ENCODE results near the gene ZNF280C.

ZNF280C gene

DNA sequence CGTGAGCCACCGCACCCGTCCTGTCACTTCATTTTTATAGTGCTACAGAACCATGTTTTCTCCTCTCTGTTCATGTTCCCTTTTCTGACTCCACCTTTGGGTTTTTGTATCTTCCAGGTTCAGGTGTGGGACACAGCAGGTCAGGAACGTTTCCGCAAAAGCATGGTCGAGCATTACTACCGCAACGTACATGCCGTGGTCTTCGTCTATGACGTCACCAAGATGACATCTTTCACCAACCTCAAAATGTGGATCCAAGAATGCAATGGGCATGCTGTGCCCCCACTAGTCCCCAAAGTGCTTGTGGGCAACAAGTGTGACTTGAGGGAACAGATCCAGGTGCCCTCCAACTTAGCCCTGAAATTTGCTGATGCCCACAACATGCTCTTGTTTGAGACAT is 84.5 kb downstream of the ZNF280C start:
- DNase-seq, result peak in 1 of 10 donors; percentile 53
- intact Hi-C loops (cut with DNase I), result no loop called here

DNA sequence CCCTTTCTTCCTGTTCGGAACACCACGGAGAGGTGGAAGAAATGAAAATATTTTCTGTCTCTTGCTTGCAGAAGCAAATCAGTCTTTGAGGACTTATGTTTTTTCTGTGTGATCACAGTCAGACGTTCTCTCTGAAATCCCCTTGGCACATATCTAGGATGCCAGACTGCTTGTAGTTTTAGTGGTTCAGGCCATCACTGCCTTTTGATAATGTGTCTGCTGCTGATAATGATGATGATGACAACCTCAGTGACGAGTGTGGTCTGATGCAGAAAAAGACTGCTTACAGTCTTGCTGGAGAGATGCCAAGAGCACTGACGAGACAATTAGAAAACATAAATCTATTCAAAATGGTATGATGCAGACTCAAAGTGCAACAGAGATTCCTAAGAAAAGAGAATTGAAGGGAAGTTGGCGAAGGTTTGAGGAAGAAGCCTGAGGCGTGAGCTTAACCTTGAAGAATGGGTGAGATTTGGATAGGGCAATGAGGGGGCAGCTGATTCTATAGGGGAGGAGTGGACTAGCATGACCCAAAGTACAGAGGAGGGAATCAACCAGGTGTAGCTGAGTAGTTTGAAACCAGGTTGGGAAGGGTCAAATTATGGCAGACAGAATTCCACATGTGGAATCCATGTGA is 89.0 kb downstream of the ZNF280C start:
- no peak for DNase-seq
- intact Hi-C loops (cut with DNase I), result no loop called here

DNA sequence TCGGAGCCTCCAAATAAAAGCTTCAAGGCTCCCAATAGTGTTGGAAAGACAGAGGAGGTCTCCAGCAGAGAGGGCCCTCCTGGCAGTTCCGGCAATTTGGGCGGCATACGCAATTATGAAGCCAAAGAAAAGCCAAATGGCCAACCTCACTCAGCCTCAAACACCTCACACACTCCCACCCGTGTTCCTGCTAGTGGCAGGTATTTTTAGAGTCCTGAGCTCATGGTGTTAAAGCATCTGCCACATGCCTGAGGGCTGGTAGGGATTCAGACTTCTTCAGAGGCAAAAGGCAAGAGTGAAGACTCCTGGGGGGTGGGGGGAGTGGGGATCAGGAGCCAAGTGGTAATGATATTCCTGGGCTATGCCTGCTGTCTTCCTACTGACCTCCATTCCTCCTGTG is 89.5 kb downstream of the ZNF280C start:
- intact Hi-C loops (cut with DNase I), result no loop called here
- peak in 5 of 10 donors; percentile 15 to 87 (median 37) for DNase-seq

DNA sequence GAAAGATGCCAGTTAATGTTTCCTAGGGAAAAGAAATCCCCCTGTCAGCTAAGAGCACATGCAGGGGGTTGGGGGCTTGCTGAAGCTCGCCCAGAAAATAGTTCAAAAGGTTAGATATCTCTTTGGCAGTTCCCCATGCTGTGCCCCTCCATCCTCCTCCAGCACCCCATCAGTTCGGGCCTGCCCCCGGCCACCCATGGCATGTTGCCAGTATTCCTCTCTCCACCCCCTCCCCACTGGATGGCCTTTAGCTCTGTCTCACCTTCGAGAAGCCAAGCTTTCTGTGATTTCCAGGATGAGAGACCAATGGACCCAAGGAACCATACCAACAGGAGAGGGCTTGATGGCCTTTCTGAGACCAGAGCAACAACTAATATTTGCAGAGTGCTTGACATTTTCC is 91.8 kb downstream of the ZNF280C start:
- intact Hi-C loops (cut with DNase I), result no loop called here
- DNase-seq, result peak in 1 of 10 donors; percentile 72

DNA sequence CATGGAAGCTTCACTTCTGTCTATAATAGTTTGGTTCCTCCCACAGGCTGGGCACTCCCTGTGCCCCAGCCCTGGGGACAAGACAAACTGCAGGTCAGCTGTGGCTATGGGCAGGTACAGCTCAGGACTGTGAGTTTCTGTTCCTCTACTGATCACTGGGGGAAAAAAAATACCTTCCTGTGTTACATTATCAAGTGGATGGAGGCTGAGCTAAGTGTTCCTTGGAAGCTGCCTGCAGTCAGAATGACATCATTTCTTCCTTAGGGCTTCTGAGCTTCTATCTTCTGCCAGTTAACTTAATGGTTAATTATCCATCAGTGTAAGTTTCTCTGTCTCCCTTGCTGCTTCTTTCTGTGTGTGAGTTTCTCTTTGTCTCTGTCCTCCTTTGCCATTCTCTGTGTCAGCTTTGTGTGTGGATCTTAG is 92.3 kb downstream of the ZNF280C start:
- no peak for DNase-seq
- intact Hi-C loops (cut with DNase I), result no loop called here

DNA sequence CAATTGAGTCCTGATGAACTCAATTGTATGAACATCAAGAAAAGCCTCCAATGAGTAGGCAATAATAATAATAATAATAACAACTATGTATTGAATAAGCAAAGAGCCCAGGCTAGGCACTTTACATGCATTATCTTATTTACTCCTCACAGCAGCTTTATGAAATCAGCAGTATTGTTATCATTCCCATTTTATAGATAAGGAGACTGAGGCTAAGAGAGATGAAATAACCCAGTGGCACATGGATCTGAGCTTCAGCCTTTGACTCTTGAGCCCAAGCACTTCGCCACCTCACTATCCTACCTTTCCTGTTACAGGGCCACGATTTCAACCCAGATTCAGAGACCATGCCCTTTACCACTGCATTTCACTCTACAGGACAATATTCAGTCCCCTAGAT is 93.8 kb downstream of the ZNF280C start:
- DNase-seq, result peak in 1 of 10 donors; percentile 12
- intact Hi-C loops (cut with DNase I), result no loop called here

DNA sequence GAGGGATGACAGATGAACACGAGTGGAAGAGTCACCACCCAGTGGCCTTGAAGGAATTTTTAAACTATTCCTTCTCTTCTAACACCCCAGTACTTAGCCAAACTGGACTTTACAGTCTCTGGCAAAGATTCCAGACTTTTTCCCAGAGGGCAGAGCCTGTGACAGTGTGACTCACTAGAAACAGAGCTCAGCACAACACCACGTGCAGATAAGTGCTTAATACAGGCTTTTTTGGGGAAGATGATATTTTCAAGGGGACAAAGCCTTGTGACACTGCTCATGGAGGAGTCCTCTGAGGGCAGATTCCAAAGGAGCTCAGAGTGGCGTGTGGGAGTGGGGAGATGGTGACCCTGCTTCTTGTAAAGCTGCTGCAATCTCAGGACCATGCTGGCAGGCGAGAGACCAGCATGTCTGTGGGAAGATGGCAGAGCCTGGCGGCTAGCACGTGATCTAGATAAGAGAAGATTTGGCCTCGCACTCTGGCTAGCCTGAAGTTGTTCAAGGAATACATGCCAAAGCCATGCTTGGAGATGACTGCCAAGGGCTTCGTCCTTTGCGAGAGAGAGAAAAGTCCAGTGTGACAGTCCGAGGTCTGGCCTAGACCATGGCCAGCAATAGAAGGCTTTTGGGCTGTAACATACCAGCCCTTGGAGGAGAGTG is 94.5 kb downstream of the ZNF280C start:
- intact Hi-C loops (cut with DNase I), result no loop called here

DNA sequence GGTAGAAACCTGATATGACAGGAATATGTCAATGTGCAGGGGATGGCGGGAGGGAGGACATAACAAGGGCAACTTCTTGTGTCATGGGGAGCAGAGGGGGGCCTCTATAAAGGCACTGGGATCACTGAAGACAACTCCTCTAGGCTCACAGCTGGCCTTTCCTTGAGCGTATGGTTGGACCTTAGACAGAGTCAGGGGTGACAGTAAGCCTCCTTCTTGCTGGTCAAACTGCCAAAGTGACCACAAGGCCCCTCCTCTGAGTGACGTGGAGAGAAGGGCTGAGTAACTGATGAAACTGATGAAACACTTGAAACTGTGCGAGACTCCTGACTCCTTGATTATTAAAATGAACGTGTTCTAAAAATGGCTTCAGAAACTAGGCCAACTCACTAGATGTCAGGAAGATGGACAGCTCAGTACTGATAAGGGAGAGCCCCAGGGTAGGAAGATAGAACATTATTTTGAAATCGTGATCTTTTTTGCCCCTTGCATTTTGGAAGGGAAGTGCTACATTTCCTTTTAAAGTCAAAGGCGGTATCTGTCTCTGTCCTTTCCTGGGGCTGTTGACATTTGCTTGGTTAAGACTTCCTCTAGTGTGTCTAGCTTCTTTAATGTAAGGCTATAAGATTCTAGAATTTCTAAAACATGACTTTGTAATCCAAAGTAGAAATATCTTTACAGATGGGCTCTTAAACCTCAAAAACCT is 95.4 kb downstream of the ZNF280C start:
- peak in 3 of 10 donors; percentile 15 to 72 (median 48) for DNase-seq
- intact Hi-C loops (cut with DNase I), result no loop called here

More for the DNA sequence above, 94.5 kb downstream of the ZNF280C start:
- DNase-seq, result peak in 2 of 10 donors; percentile 11 to 81

DNA sequence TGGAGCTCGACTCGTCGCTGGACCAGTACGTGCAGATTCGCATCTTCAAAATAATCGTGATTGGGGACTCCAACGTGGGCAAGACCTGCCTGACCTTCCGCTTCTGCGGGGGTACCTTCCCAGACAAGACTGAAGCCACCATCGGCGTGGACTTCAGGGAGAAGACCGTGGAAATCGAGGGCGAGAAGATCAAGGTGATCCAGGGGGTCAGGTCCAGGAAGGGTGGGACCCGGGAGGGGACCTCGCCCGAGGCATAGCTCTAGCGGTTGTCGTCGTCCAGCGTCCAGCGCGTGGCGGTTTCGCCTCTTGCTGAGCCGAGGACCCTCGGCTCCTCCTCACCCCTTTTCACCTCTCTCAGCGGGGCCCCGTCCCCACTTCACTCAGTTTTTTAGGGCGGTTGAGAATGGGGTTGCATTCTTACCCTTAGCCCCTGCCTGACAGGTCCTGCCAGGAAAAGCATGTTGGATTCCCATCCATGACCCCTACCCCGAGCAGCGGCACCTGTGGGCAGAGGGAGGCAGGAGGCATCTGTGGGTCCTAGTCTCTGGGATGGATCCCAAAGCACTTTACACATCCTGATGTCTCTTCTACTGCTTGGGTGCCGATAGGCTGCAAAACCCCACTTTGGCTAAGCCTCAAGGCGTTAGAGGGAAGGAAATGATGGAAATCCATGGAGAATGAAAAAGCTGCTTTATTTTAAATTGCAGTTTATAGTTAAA is 96.4 kb downstream of the ZNF280C start:
- DNase-seq, result peak in 2 of 10 donors; percentile 12 to 87
- intact Hi-C loops (cut with DNase I), result no loop called here

DNA sequence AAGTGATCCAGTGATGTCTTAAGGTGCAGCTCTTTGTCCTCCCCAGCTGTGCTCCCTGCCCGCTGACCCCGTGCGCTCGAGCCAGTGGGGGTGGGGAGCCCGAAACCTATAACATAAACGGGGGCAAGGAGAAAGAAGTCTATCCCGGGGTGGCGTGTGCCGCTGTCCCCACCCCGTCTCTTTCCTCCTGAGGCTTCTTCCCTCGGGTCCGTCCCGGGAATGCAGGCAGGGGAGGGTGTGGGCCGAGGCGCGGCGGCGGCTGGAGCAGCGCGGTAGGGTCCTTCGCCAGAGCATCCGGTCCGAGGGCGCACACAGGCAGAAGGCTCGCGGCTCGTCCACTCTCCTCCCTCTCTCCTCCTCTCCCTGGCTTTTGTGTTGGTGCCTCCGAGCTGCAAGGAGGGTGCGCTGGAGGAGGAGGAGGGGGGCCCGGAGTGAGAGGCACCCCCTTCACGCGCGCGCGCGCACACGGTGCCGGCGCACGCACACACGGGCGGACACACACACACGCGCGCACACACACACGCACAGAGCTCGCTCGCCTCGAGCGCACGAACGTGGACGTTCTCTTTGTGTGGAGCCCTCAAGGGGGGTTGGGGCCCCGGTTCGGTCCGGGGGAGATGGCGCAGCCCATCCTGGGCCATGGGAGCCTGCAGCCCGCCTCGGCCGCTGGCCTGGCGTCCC is 97.1 kb downstream of the ZNF280C start, which contains the start of gene RAB33A:
Gene RAB33A (plus strand): TSS at position 517 of the 681 bp plus-strand sequence. CDS start 101 bp downstream, at position 618.
- intact Hi-C loops (cut with DNase I), result no loop called here
- DNase-seq, result peak; percentile 58 to 97 (median 68)

DNA sequence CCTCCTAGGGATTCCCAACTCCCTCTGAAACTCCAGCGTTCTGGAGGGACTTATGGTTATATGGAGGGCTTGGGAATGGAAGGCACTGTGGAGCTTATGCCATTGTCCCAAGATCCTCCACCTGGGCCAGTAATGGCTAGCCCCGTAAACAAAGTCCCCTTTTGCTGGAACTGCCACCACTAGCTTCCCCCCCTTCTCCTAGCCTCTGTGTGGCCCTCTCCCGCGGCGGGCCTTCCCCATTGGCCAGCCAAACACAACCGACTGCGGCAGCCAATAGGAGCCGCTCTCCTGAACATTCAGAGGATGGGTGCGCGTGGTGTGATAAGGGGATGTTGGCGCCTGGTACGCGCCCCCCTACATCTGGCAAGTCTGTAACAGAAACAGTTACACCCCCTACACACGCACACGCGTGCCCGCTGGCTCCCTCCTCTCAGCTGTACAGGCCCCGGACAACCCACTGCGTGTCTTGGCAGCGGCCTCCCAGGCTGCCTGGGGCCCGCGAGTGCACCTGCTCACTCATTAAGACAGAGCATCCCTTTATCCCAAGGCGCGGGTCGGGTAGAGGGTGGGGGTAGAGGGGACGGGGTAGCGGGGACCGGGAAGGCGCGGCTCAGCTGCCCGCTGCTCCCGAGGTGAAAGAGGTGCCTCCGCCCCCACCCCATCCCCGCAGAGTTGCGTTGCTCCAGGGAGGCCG is 97.8 kb downstream of the ZNF280C start:
- peak; percentile 76 to 98 (median 82) for DNase-seq

DNA sequence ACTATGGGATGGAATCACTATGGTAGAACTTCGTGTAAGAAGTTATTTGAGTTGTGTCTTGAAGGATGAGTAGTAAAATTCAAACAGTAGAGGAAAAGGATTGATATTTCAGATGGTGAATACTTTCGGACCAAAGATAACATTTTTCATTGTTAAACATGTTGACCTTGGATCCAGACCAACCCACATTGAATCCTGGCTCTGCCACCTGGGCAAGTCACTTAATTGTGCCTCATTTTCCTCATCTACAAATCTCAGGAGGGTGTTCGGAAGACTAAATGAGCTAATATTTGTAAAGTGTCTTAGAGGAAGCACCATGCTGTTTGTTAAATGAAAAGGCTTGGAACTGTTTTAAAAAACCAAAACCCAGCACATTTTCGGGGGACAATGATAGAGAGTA is 101.7 kb downstream of the ZNF280C start:
- intact Hi-C loops (cut with DNase I), result no loop called here
- DNase-seq, result no peak

More for the DNA sequence above, 97.8 kb downstream of the ZNF280C start:
- intact Hi-C loops (cut with DNase I), result no loop called here

DNA sequence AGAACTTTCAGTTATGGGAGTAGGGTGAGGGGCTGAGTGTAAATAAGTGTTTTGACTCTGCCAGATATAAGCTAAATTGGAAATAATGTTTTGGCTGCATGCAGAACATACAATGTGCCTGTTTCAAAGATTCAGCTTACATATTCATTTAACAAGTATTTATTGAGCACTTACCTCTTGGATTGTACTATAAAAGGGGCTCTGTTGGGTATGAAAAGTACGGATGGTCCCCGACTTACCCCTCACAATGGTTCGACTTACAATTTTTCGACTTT is 102.3 kb downstream of the ZNF280C start:
- no peak for DNase-seq
- intact Hi-C loops (cut with DNase I), result no loop called here

DNA sequence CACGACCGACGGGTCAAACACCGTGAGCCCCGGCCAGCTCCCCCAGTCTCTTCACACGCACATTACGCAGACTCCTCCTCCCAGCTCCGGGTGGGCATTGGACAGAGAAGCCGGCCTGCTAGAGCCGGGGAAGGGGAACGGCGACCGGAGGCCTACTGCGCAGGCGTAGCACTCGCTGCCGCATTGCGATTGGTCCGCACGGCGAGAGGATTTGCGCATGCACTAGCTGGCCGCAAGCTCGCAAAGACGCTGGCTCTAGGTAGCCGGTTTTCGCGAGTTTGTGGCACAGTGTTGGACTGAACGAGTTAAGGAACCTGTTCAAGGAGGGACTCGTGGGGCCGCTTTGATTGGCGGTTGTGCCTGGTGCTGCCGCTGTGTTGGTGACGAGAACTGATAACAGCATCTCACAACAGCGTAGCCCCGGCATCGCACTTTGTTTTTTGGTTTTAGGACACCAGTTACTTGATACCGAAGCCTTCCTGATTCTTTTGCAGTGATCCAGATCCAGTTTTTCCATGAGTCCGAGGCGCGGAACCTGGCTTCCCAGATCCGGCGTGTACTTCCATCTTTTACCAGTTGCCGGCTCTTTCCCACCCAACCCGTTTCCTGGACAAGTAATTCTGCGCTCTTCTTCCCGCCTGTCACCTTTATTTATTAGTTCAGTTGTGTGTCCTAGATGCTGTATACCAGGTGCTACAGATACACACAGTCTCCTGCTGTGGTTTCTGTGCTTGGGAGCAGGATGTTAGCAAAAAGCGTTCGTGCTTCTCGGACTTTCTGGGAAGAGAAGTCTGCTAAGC is 102.8 kb downstream of the ZNF280C start, which contains the start of gene AIFM1:
Gene AIFM1 (minus strand): TSS at position 139 of the 800 bp plus-strand sequence. CDS start 185 bp downstream, outside the sequence.
- intact Hi-C loops (cut with DNase I), result no loop called here
- DNase-seq, result peak; percentile 75 to 98 (median 84)

DNA sequence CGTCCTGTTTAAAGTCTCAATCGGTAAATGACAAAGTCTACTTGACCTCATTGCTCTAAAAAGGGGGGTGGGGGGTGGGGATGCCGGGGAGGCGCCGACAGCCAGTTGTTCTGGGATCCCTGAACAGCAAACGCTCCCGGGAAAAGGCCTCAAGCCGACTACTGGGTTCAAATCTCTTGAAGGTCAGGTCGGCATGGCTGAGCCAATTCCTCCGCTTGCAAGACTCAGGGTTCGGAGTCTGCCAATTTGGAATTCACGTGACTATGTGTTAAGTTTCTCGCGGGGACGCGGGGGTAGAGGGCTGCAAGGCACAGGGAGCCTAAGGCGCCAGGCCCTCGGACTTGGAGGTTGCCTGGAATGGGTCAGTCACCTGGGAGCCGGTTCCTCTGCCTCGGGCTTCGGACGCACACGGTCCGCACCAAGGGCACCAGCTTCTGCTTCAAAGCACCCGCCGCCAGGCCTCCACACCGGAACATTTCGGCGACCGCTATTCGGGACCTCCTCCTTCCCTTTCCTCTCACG is 103.5 kb downstream of the ZNF280C start:
- intact Hi-C loops (cut with DNase I), result no loop called here
- DNase-seq, result peak in 1 of 10 donors; percentile 74

DNA sequence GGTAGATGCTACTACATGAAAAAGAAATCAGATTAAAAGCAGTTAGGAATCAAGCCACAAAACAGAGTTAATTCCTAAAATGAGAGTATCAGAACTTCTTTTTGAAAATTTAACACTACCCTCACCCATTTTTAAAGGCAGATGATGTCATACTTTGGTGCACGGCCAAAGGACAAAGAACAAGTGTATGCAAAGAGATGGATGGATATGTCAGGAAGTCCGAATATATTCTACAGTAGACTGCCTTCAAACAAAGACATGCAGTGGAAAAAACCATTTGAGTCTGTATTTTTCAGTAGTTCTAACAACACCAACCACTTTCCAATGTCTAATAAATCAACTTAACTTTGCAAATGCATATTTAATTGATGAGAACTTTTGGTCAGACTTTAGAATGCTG is 105.3 kb downstream of the ZNF280C start:
- intact Hi-C loops (cut with DNase I), result no loop called here
- DNase-seq, result no peak

DNA sequence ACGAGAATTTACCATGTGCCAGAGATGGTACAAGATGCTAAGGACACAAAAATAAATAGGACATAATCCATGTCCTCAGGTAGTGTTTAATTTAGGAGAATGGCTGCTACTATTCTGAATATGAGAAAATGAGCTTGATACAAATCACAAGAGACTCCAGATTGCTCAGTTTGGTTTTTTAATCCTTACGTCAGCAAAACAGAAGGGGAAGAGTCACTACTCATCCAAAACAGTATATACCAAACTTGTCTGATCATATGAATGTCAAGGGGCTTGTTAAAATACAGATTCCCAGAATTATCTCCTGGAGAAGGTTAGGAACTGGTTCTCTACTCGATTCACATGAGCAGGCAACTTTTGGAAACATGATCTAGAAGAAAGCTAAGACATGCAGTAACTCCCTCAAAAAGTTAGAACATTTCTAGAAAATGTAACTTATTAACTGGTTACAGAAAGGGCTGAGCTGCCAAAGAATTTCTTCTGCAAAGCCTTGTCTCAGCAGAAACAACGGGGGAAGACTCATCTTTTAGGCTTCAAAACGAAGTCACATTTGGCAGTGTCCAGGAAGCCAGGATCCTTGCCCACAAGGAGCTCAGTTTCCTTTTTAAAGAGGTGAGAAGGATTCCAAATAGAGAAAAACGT is 106.5 kb downstream of the ZNF280C start:
- intact Hi-C loops (cut with DNase I), result no loop called here
- no peak for DNase-seq

DNA sequence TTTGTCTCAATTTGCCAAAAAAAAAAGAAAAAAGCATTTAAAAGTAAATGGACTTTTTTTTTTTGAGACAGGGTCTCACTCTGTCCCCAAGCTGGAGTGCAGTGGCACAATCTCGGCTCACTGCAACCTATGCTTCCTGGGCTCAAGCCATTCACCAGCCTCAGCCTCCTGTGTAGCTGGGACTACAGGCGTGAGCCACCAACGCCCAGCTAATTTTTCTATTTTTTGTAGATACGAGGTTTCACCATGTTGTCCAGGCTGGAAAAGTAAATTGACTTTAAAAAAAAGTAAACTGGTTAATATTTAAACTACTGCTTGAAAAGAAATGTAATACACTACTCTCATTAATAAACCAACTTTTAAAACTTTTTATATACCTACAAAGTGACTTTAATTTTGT is 108.9 kb downstream of the ZNF280C start:
- DNase-seq, result no peak
- intact Hi-C loops (cut with DNase I), result no loop called here

Data from posterior cingulate gyrus (tissue), 11 donors.